AG09309 (cell line): ENCODE measurements around the gene NPPC.

Experiments used
- DNase-seq: peaks from one replicate; pipeline ENCODE4 v3.0.0-alpha.2; 2010; ENCODE audit warnings: low read depth
- H3K4me3 ChIP-seq: 2 replicates; pipeline ENCODE4 v1.5.1; 2011; ENCODE audit warnings: mild to moderate bottlenecking, low read depth, low read length, moderate library complexity; ENCODE audit not compliant: control insufficient read depth
- TF ChIP-seq, protein P1 (sequence below): IDR thresholded peaks from 2 replicates; pipeline ENCODE4 v1.5.1; 2011; ENCODE audit warnings: mild to moderate bottlenecking, low read depth, low read length, inconsistent platforms; ENCODE audit not compliant: insufficient read depth, control insufficient read depth; ENCODE audit errors: missing control alignments

NPPC gene

DNA sequence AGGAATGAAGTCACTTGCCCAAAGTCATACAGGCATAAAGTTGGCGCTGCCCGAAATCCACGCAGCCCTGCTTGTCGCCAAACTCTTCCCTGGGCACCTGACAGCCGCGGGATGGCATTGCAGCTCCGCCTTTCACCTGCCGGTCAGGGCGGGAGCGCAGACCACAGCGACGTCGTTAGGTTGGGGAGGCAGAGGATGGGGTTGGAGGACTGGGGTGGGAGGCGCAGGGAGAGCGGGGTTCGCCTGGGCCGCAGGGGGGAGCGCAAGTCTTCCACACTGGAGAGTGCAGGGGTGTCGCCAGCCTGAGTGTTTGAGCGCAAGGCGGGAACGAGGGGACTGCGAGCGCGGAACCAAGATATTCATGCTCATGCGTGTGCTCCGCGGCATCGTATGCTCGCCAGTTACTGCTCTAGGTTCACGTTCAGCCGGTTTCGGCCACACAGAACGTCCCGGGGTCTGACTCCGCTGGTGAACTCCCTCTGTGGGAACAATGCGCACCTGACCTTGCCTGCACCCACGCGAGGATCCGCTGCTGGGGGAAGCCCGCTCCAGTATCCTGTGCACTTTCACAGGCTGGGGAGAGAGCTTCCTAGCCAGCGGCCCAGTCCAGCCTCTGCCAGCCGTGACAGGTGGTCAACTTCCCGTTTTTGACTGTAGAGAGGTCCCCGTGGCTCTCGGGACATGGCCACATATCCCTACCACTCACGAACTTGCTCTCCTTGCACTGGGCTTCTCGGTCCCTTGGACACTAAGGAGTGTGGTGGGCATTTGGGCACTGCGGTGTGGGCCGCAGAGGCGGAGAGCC lies 767 bp upstream of the NPPC start:
- H3K4me3 ChIP-seq: peak overlapping the region; percentile 5
- no peak for DNase-seq
- TF ChIP-seq, protein P1, sequence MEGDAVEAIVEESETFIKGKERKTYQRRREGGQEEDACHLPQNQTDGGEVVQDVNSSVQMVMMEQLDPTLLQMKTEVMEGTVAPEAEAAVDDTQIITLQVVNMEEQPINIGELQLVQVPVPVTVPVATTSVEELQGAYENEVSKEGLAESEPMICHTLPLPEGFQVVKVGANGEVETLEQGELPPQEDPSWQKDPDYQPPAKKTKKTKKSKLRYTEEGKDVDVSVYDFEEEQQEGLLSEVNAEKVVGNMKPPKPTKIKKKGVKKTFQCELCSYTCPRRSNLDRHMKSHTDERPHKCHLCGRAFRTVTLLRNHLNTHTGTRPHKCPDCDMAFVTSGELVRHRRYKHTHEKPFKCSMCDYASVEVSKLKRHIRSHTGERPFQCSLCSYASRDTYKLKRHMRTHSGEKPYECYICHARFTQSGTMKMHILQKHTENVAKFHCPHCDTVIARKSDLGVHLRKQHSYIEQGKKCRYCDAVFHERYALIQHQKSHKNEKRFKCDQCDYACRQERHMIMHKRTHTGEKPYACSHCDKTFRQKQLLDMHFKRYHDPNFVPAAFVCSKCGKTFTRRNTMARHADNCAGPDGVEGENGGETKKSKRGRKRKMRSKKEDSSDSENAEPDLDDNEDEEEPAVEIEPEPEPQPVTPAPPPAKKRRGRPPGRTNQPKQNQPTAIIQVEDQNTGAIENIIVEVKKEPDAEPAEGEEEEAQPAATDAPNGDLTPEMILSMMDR: no peak

DNA sequence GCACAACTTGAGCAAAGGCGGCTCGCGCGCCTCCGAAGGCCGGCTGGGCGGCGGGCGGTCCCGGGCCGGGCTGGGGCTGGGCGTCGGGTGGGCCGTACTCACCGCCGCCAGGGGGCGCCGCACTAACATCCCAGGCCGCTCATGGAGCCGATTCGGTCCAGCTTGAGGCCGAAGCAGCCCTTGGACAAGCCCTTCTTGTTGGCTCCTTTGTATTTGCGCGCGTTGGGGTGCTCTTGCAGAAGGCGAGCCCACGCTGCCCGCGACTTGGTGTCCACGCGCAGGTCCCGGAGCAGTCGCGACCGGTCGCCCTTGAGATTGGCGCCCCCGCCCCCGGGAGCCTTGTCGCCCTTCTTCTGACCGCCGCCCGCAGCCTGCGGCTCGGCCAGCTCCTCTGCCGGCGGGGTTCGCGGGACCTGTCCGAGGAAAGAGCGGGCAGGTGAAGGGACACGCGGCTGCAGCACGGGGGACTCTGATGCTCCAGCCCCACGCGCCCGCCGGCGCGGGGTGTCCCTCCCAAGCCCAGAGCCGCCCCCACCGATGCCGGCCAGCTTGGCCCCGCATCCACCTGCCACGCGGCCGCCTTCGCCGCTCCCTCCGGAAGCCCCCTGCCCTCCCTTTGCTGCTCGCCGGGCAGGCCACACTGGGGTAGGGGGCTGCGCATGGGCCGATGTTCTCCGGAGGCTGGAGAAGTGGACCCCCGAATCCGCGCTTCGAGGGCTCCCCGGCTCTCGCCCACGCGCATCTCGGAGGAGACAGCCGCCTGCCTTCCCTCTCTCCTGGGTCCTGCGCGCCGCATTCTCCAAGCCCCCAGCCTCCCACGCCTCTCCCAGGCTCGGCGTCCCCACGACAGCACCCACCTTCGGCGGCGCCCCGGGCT lies 655 bp downstream of the NPPC start:
- DNase-seq: peak; percentile 61
- TF ChIP-seq, protein P1: peak; percentile 66
- H3K4me3 ChIP-seq: peak overlapping the region; percentile 41

DNA sequence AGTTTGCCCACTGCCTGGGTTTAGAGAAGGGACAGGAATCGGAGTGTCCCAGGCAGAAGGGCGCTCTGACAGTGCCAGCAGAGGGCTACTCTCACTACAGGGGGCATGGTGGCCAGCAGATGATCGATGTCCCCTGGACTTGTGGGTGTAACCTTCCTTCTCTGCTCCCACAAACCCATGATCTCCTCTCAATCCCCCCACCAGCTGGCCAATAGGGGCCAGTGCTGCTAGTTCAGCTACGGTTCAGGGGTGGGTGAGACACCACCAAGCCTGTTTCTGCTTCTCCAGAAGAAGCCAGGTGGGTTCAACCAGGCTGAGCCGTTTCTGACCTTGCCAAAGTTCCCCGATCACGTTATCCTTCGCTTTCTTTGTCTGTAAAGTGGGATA lies 1.3 kb downstream of the NPPC start:
- TF ChIP-seq, protein P1: peak; percentile 6
- DNase-seq: no peak
- no peak overlapping the region for H3K4me3 ChIP-seq

DNA sequence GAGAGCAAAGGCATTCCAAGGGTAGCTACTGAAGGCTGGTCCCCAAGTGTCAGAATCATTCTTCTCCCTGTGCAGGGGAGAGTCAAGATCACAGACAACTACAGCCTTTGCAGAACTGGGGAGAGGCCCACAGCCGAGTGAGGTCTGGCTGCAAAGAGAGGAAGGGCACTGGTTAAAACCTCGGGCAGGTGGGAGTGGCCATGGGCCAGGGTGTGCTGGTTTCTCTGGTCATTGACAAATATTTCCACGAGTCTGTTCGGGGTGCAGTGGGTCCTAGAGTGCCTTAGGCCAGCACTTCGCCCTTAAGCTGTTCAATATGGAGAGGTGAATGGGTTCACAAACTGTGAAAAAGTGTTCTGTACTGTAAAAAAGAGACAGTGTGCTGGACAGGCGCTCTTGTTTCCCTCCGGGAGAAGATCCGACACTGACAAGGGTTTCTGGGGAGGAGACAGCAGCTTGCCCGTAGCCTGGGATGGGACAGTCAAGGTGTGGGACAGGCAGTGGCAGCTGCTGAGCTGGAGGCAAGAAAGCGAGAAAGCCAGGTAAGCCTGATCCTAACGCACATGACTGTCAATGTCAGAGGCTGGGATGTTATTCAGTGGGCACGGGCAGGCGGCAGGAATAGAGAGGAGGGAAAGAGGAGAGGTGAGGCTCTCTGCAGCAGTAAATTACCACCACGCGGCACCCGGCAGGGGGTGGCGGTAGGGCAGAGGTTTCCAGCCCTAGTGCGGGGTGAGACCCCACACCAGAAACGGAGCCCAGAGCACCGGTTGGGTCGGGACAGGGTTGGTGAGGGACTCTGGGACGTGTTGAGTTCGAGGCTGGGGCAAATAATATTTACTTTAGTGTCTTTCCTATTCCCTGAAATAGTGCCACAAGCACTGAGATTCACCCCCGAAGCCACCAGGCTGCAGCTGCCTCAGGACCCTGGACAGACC lies 2.0 kb downstream of the NPPC start:
- H3K4me3 ChIP-seq: no peak overlapping the region
- no peak for DNase-seq
- TF ChIP-seq, protein P1: no peak

DNA sequence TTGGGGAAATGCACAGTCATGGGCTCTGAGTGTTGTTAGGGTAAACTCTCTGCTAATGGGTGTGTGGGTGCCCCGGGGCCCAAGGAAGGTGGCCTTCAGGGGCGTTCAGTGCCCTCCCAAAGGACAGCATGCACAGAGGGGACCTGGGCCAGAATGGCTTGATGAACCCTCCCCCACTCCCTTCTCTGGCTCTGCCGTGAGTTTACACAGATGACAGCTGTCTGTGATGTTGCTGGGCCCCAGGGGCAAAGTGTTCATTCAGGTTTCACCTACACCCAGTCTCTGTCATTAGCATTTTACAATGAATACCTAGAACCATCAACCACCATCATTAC lies 3.2 kb downstream of the NPPC start:
- DNase-seq: no peak
- H3K4me3 ChIP-seq: no peak overlapping the region
- TF ChIP-seq, protein P1: no peak

DNA sequence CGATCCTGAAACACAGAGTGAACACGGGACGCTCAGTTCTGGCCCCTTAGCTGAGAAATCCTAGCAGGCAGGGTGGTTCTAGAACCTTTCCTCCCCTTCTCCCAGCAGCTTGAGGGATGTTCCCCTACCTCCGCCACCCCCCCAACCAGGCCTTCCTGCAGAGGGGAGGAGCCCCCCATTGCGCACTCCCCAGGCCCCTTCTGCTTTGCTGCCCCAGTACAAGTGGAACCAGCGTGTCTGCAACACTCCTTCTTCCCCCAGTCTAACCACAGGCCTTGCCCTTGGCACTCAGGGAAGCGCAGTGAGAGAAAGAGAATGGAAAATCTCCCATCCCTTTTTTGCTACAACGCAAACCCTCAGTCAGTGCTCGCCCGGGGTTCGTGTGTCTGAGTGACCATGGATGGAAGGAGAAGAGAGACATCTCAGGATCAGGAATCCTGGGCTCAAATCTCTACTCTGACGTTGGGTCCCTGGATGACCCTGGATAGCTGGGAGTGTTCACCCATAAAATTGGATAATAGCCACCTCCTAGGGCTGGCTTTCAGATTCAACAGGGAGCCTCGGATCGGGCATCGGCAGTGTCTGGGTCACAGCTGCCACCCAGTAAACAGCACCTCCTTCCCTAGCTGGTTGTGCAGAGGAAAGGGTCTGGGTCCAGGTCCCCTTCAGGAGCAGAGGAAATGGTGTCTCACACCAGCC lies 3.7 kb downstream of the NPPC start:
- H3K4me3 ChIP-seq: no peak overlapping the region
- no peak for DNase-seq
- TF ChIP-seq, protein P1: no peak
